Astrocyte (in vitro differentiated cells and primary cell): ENCODE measurements around the gene DIP2A. TPM values are rescaled to one million over a fixed set of nuclear protein-coding genes. Genes with fewer than 3 reads are reported as not detected.

Source experiments
- DNase-seq: peaks from one replicate; pipeline ENCODE4 v3.0.0-alpha.2; 2010; ENCODE audit warnings: low read depth
- FAIRE-seq: peaks from 2 replicates; lab custom pipeline; 2011; peaks lifted over from hg19 to GRCh38; lab: Jason Lieb, UNC
- H2AFZ ChIP-seq: 2 replicates; pipeline ENCODE4 v1.6.0; 2012; ENCODE audit warnings: low read depth, low read length, inconsistent platforms
- H3K27ac ChIP-seq: 2 replicates; pipeline ENCODE4 v1.5.1; 2011; ENCODE audit warnings: low read depth, low read length, inconsistent platforms
- H3K27me3 ChIP-seq: 2 replicates; pipeline ENCODE4 v1.6.0; 2011; ENCODE audit warnings: low read length, inconsistent platforms; ENCODE audit not compliant: insufficient read depth
- H3K36me3 ChIP-seq: 2 replicates; pipeline ENCODE4 v1.5.1; 2011; ENCODE audit warnings: low read length, inconsistent platforms; ENCODE audit not compliant: insufficient read depth
- H3K4me1 ChIP-seq: 2 replicates; pipeline ENCODE4 v1.5.1; 2011; ENCODE audit warnings: low read length, inconsistent platforms; ENCODE audit not compliant: insufficient read depth
- H3K4me2 ChIP-seq: 2 replicates; pipeline ENCODE4 v1.6.0; 2012; ENCODE audit warnings: low read length, inconsistent platforms
- H3K4me3 ChIP-seq: 2 replicates; pipeline ENCODE4 v1.5.1; 2011; ENCODE audit warnings: low read depth, mild to moderate bottlenecking, low read length, inconsistent platforms; ENCODE audit not compliant: insufficient read depth
- H3K79me2 ChIP-seq: 2 replicates; pipeline ENCODE4 v1.6.0; 2012; ENCODE audit warnings: mild to moderate bottlenecking, low read length, inconsistent platforms; ENCODE audit not compliant: insufficient read depth
- H3K9ac ChIP-seq: 2 replicates; pipeline ENCODE4 v1.6.0; 2012; ENCODE audit warnings: mild to moderate bottlenecking, low read length, inconsistent platforms
- H3K9me3 ChIP-seq: 2 replicates; pipeline ENCODE4 v1.5.1; 2012; ENCODE audit warnings: low read depth, mild to moderate bottlenecking, low read length, inconsistent platforms; ENCODE audit not compliant: insufficient read depth
- H4K20me1 ChIP-seq: 2 replicates; pipeline ENCODE4 v1.6.0; 2012; ENCODE audit warnings: low read length, inconsistent platforms; ENCODE audit not compliant: insufficient read depth
- H3K27ac Mint-ChIP-seq: one replicate; pipeline ENCODE4 v1.8.0; 2021; ENCODE audit warnings: mild to moderate bottlenecking, mixed read lengths; ENCODE audit not compliant: unreplicated experiment
- H3K27me3 Mint-ChIP-seq: one replicate; pipeline ENCODE4 v1.8.0; 2021; ENCODE audit warnings: low read depth, mixed read lengths; ENCODE audit not compliant: unreplicated experiment
- H3K36me3 Mint-ChIP-seq: one replicate; pipeline ENCODE4 v1.8.0; 2021; ENCODE audit warnings: low read depth, mixed read lengths; ENCODE audit not compliant: unreplicated experiment
- H3K4me1 Mint-ChIP-seq: one replicate; pipeline ENCODE4 v1.8.0; 2021; ENCODE audit warnings: low read depth, mixed read lengths; ENCODE audit not compliant: unreplicated experiment
- H3K4me3 Mint-ChIP-seq: one replicate; pipeline ENCODE4 v1.8.0; 2021; ENCODE audit warnings: mild to moderate bottlenecking, moderate library complexity, mixed read lengths; ENCODE audit not compliant: unreplicated experiment
- H3K9me3 Mint-ChIP-seq: one replicate; pipeline ENCODE4 v1.8.0; 2021; ENCODE audit warnings: mild to moderate bottlenecking, mixed read lengths; ENCODE audit not compliant: unreplicated experiment
- EZH2 ChIP-seq: IDR thresholded peaks from 2 replicates; pipeline ENCODE4 v1.6.1; 2012; ENCODE audit warnings: mild to moderate bottlenecking, low read length, inconsistent platforms; ENCODE audit not compliant: insufficient read depth
- total RNA-seq: library from RNA; stranded (reverse); gene quantifications from 2 replicates; pipeline ENCODE4 v1.2.1, GENCODE V29; 2021
- TF ChIP-seq, protein P1 (sequence below): IDR thresholded peaks from 2 replicates; pipeline ENCODE4 v1.5.1; 2011; ENCODE audit warnings: low read depth, mild to moderate bottlenecking, inconsistent platforms, low read length, moderate library complexity; ENCODE audit not compliant: insufficient read depth

DIP2A gene
- total RNA-seq, 1 donor from 2014 or later = 35.4 TPM

GRCh38 chr21:46613391-46613790, 154.7 kb downstream of the DIP2A start:
- FAIRE-seq (no peak), DNase-seq (no peak)
- Histone ChIP-seq H3K9ac (no peak overlapping the region), H3K9me3 (no peaks in the 10 kb centered on the region), H3K4me3 (no peak overlapping the region), H3K4me1 (no peaks in the 10 kb centered on the region), H2AFZ (no peak overlapping the region), H4K20me1 (no peaks in the 10 kb centered on the region), H3K36me3 (no peaks in the 10 kb centered on the region), H3K4me2 (no peak overlapping the region), H3K27me3 (no peaks in the 10 kb centered on the region), H3K79me2 (no peaks in the 10 kb centered on the region), H3K27ac (no peak overlapping the region)
- H3K36me3 Mint-ChIP-seq = peaks cover 3% of the 10 kb centered on the region
- TF ChIP-seq, protein P1, sequence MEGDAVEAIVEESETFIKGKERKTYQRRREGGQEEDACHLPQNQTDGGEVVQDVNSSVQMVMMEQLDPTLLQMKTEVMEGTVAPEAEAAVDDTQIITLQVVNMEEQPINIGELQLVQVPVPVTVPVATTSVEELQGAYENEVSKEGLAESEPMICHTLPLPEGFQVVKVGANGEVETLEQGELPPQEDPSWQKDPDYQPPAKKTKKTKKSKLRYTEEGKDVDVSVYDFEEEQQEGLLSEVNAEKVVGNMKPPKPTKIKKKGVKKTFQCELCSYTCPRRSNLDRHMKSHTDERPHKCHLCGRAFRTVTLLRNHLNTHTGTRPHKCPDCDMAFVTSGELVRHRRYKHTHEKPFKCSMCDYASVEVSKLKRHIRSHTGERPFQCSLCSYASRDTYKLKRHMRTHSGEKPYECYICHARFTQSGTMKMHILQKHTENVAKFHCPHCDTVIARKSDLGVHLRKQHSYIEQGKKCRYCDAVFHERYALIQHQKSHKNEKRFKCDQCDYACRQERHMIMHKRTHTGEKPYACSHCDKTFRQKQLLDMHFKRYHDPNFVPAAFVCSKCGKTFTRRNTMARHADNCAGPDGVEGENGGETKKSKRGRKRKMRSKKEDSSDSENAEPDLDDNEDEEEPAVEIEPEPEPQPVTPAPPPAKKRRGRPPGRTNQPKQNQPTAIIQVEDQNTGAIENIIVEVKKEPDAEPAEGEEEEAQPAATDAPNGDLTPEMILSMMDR = no peak
- TF ChIP-seq EZH2 = no peak
- no peak overlapping the region for H3K4me3 Mint-ChIP-seq
- H3K9me3 Mint-ChIP-seq = peaks cover 6% of the 10 kb centered on the region
- H3K27ac Mint-ChIP-seq = no peak overlapping the region
- H3K27me3 Mint-ChIP-seq = no peaks in the 10 kb centered on the region
- H3K4me1 Mint-ChIP-seq = no peaks in the 10 kb centered on the region

GRCh38 chr21:46616050-46616449, 157.4 kb downstream of the DIP2A start:
- Mint-ChIP-seq H3K36me3 (no peaks in the 10 kb centered on the region), H3K4me1 (peaks cover 16% of the 10 kb centered on the region), H3K27ac (no peak overlapping the region), H3K9me3 (peaks cover 8% of the 10 kb centered on the region), H3K27me3 (no peaks in the 10 kb centered on the region), H3K4me3 (no peak overlapping the region)
- Histone ChIP-seq H3K79me2 (no peaks in the 10 kb centered on the region), H3K4me3 (no peak overlapping the region), H4K20me1 (no peaks in the 10 kb centered on the region), H3K4me1 (peaks cover 5% of the 10 kb centered on the region), H2AFZ (no peak overlapping the region), H3K36me3 (no peaks in the 10 kb centered on the region), H3K4me2 (no peak overlapping the region), H3K27me3 (no peaks in the 10 kb centered on the region), H3K9me3 (peaks cover 4% of the 10 kb centered on the region), H3K27ac (no peak overlapping the region), H3K9ac (no peak overlapping the region)
- TF ChIP-seq EZH2 = no peak
- TF ChIP-seq, protein P1 = no peak
- no peak for DNase-seq
- peak; percentile 32 for FAIRE-seq

DNA sequence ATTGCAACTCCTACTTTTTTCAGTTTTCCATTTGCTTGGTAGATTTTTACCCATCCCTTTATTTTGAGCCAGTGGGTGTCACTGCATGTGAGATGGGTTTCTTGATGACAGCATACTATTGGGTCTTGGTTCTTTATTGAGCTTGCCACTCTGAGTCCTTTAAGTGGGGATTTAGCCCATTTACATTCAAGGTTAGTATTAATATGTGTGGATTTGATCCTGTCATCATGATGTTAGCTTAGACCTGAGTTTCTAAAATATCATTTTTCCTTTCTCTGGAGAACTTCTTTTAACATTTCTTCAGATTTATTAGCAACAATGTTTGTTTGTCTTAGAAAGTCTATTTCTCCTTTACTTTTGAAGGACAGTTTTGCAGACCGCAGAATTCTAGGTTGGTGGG, 158.0 kb downstream of the DIP2A start:
- Histone ChIP-seq H3K79me2 (no peaks in the 10 kb centered on the region), H3K4me3 (no peak overlapping the region), H4K20me1 (no peaks in the 10 kb centered on the region), H3K27ac (no peak overlapping the region), H3K4me1 (peaks cover 8% of the 10 kb centered on the region), H3K4me2 (no peak overlapping the region), H3K27me3 (no peaks in the 10 kb centered on the region), H3K36me3 (no peaks in the 10 kb centered on the region), H3K9ac (no peak overlapping the region), H3K9me3 (peaks cover 4% of the 10 kb centered on the region), H2AFZ (no peak overlapping the region)
- no peaks in the 10 kb centered on the region for H3K27me3 Mint-ChIP-seq
- DNase-seq (no peak), FAIRE-seq (no peak)
- H3K36me3 Mint-ChIP-seq = no peaks in the 10 kb centered on the region
- TF ChIP-seq EZH2 = no peak
- no peak overlapping the region for H3K4me3 Mint-ChIP-seq
- no peak overlapping the region for H3K27ac Mint-ChIP-seq
- H3K4me1 Mint-ChIP-seq = peaks cover 20% of the 10 kb centered on the region
- H3K9me3 Mint-ChIP-seq = peaks cover 11% of the 10 kb centered on the region
